Cardiac fibroblast (primary cell): ENCODE measurements around the gene TMEM176B.

ENCODE experiments used
- DNase-seq, 2 donors: peaks; one replicate each; pipeline versions ENCODE4 v3.0.0 to v3.0.0-alpha.2; 2010; ENCODE audit warnings: low read depth in 2 of 2
- H3K4me3 ChIP-seq, 2 donors: replicated peaks in 1 of 2; 1 replicate in 1 of 2; 2 replicates in 1 of 2; pipeline ENCODE4 v1.5.1; 2011; ENCODE audit warnings: low read depth in 2 of 2, low read length in 2 of 2, mild to moderate bottlenecking in 2 of 2, moderate library complexity in 1 of 2
- TF ChIP-seq, protein P1 (sequence below): IDR thresholded peaks from one replicate; pipeline ENCODE4 v1.5.1; 2011; ENCODE audit warnings: low read depth, mild to moderate bottlenecking, low read length, inconsistent platforms

TMEM176B gene

GRCh38 chr7:150799741-150800580 lies at the start of gene TMEM176B:
TSS of gene TMEM176B (minus strand) at chr7:150800364. CDS start at chr7:150796569, 3,795 bp downstream.
- no peak within 1 kb of the TSS for H3K4me3 ChIP-seq
- TF ChIP-seq, protein P1, sequence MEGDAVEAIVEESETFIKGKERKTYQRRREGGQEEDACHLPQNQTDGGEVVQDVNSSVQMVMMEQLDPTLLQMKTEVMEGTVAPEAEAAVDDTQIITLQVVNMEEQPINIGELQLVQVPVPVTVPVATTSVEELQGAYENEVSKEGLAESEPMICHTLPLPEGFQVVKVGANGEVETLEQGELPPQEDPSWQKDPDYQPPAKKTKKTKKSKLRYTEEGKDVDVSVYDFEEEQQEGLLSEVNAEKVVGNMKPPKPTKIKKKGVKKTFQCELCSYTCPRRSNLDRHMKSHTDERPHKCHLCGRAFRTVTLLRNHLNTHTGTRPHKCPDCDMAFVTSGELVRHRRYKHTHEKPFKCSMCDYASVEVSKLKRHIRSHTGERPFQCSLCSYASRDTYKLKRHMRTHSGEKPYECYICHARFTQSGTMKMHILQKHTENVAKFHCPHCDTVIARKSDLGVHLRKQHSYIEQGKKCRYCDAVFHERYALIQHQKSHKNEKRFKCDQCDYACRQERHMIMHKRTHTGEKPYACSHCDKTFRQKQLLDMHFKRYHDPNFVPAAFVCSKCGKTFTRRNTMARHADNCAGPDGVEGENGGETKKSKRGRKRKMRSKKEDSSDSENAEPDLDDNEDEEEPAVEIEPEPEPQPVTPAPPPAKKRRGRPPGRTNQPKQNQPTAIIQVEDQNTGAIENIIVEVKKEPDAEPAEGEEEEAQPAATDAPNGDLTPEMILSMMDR = no peak
- no peak for DNase-seq

- DNase-seq = no peak
- TF ChIP-seq, protein P1 = no peak
- no peak overlapping the region for H3K4me3 ChIP-seq
Measured at GRCh38 chr7:150849204-150849775, 49.1 kb upstream of the TMEM176B start.

- TF ChIP-seq, protein P1 = no peak
- no peak overlapping the region for H3K4me3 ChIP-seq
Measured at GRCh38 chr7:150848561-150849115, 48.5 kb upstream of the TMEM176B start.

GRCh38 chr7:150848111-150848510 lies 47.9 kb upstream of the TMEM176B start:
- H3K4me3 ChIP-seq = no peak overlapping the region
- TF ChIP-seq, protein P1 = no peak
- DNase-seq = no peak

More at GRCh38 chr7:150848561-150849115, 48.5 kb upstream of the TMEM176B start:
- DNase-seq = no peak

DNA sequence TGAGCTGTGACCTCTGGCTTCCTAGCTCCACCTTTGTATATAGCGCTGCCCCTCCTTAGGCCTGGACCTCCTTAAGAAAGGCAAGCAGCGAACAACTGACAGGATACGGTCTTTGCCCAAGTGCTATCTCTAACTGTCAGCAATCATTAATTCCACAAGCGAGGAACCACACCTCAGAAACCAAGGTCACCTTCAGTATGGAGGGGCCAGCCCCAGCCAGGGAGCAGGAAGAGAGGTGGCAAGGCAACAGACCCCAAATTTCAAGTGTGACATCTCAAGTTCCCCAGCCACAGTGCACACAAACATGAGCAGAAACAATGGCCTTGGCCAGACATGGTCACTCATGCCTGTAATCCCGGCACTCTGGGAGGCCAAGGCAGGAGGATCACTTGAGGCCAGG lies 47.4 kb upstream of the TMEM176B start:
- no peak for DNase-seq
- TF ChIP-seq, protein P1 = no peak
- no peak overlapping the region for H3K4me3 ChIP-seq

GRCh38 chr7:150846291-150847115 lies 46.3 kb upstream of the TMEM176B start:
- DNase-seq = no peak
- no peak overlapping the region for H3K4me3 ChIP-seq
- TF ChIP-seq, protein P1 = no peak
